ENCODE data around the gene DBET.
"Not testable (repeated sequence)": the region's sequence is repeated elsewhere in the genome, so short reads cannot be mapped to it uniquely, and the experiment has no call there.

DBET gene

DNA sequence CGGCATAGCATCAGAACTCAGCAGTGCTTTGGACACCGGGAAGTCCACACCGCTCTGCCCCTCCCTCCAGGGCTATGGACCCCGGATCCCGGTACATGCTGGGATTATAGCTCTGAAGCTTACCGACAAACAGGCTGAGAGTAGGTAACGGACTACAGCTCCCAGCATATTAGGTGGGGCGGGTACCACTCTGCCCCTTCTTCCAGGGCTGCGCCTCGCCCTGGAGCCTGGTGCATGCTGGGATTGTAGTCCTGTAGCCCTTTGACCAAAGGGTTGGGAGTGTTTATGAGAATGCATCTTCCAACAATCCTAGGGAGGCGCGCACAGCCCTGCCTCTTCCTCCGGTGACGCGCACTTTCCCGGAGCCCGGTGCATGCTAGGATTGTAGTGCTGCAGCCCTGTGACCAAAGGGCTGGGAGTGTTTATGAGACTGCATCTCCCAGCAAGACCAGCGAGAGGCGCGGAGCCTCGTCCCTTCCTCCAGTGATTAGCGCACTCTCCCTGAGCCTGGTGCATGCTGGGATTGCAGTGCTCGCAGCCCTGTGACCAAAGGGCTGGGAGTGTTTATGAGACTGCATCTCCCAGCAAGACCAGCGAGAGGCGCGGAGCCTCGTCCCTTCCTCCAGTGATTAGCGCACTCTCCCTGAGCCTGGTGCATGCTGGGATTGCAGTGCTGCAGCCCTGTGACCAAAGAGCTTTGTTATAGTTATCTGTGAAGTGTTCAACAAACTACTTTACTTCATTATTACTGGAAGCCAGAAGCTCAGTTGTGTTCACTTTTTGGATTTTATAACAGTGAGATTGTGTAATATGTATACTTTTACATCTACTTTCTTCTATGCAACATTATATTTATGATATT is 14.7 kb upstream of the DBET start:
- not testable (repeated sequence) for DNase-seq (ENCODE audit: low read depth)

GRCh38 chr4:190058997-190059396 is 5.3 kb upstream of the DBET start:
- DNase-seq (ENCODE audit: low read depth): not testable (repeated sequence)

GRCh38 chr4:190064805-190065204 is 503 bp downstream of the DBET start:
- DNase-seq (ENCODE audit: low read depth): not testable (repeated sequence)

DNA sequence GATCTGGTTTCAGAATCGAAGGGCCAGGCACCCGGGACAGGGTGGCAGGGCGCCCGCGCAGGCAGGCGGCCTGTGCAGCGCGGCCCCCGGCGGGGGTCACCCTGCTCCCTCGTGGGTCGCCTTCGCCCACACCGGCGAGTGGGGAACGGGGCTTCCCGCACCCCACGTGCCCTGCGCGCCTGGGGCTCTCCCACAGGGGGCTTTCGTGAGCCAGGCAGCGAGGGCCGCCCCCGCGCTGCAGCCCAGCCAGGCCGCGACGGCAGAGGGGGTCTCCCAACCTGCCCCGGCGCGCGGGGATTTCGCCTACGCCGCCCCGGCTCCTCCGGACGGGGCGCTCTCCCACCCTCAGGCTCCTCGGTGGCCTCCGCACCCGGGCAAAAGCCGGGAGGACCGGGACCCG is 4.0 kb downstream of the DBET start:
- DNase-seq (ENCODE audit: low read depth): not testable (repeated sequence)

DNA sequence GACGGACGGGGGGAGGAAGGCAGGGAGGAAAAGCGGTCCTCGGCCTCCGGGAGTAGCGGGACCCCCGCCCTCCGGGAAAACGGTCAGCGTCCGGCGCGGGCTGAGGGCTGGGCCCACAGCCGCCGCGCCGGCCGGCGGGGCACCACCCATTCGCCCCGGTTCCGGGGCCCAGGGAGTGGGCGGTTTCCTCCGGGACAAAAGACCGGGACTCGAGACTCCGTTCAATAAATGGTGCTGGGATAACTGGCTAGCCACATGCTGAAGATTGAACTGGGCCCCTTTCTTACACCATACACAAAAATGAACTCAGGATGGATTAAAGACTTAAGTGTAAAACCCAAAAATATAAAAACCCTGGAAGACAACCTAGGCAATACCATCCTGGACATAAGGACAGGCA is 28.8 kb downstream of the DBET start:
- DNase-seq (ENCODE audit: low read depth): not testable (repeated sequence)

GRCh38 chr4:190094031-190094430 is 29.7 kb downstream of the DBET start:
- DNase-seq (ENCODE audit: low read depth): not testable (repeated sequence)

GRCh38 chr4:190095335-190095734 is 31.0 kb downstream of the DBET start:
- DNase-seq (ENCODE audit: low read depth): not testable (repeated sequence)

DNA sequence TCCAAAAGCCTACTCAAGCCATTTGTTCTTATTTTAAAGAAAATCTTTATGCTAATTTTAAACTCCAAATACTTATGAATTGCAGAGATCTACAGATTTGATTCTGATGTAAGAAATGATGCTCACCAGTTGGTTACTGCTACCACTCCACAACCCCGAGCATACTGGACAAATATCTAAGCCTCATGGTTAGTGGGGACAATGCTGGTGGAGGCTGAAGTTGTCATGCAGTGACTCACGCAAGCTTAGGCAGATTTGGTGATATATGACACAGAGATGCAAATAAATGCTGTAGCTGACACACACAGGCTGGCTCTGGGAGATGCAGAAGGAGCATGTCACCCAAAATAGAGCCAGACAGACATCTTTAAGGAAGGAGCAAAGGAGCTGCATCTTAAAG is 35.3 kb downstream of the DBET start:
- not testable (repeated sequence) for DNase-seq (ENCODE audit: low read depth)

GRCh38 chr4:190101525-190101924 is 37.2 kb downstream of the DBET start:
- DNase-seq (ENCODE audit: low read depth): not testable (repeated sequence)

DNA sequence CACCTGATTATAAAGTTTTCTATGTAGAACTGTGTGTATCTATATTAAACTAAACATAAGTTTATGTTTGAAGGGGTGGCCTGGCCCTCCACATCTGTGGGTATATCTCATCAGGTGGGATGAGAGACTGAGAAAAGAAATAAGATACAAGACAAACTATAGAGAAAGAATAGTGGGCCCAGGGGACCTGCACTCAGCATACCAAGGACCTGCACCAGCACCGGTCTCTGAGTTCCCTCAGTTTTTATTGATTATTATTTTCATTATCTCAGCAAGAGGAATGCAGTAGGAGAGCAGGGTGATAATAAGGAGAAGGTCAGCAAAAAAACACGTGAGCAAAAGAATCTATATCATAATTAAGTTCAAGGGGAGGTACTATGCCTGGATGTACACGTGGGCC is 41.9 kb downstream of the DBET start:
- not testable (repeated sequence) for DNase-seq (ENCODE audit: low read depth)

DNA sequence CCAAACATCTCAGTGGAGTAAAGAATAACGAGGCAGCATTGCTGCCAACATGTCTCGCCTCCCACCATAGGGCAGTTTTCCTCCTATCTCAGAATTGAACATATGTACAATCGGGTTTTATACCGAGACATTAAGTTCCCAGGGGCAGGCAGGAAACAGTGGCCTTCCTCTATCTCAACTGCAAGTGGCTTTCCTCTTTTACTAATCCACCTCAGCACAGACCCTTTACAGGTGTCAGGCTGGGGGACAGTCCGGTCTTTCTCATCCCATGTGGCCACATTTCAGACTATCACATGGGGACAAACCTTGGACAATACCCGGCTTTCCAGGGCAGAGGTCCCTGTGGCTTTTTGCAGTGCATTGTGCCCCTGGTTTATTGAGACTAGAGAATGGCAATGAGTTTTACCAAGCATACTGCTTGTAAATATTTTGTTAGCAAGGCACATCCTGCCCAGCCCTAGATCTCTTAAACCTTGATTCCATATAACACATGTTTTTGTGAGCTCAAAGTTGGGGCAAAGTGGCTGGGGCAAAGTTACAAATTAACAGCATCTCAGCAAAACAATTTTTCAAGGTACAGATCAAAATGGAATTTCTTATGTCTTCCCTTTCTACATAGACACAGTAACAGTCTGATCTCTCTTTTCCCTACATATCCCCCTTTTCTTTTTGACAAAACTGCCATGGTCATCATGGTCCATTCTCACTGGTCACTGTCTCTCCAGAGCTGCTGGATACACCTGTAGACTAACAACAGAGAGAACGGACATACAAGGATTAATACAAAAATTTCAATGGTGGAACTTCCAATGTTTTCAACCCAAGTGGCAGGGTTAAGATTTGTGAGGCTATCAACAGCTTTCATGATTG is 42.5 kb downstream of the DBET start:
- not testable (repeated sequence) for DNase-seq (ENCODE audit: low read depth)

DNA sequence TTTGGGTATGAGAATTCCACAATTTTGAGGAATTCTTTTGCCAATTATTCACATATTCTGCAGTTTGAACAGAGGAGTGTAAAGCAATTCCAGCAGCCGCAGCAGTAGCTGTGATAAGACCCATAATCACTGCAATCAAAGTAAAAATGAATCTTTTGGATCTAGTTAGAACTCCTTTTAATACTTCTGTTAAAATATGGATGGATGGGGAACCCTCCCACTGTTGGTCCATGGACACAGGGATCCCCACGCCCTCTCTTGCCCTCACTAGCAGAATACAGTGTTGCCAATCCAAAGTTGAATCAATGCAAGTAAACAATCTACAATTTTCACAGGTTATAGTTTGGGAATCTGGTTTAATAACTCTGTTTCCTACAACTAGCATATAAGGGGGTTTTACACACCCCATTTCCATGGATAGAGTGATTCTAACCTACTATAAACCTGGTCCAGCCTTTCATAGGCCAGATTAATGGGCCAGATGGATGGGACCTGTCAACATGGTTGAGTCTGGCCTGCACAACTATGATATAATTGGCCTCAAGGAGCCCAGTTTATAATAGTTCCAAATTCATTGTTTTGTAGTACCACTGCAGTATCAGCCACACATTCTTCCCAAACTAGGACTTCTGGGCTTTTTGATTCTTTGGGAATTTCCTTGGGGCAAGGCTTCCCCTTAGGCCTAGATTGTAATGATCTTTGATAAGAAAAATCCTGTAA is 43.6 kb downstream of the DBET start:
- DNase-seq (ENCODE audit: low read depth): not testable (repeated sequence)

GRCh38 chr4:190108756-190109155 is 44.5 kb downstream of the DBET start:
- DNase-seq (ENCODE audit: low read depth): not testable (repeated sequence)

- DNase-seq (ENCODE audit: low read depth): not testable (repeated sequence)
These were observed 45.2 kb downstream of the DBET start for GRCh38 chr4:190109390-190110011.

GRCh38 chr4:190110033-190110432 is 45.7 kb downstream of the DBET start:
- DNase-seq (ENCODE audit: low read depth): not testable (repeated sequence)

DNA sequence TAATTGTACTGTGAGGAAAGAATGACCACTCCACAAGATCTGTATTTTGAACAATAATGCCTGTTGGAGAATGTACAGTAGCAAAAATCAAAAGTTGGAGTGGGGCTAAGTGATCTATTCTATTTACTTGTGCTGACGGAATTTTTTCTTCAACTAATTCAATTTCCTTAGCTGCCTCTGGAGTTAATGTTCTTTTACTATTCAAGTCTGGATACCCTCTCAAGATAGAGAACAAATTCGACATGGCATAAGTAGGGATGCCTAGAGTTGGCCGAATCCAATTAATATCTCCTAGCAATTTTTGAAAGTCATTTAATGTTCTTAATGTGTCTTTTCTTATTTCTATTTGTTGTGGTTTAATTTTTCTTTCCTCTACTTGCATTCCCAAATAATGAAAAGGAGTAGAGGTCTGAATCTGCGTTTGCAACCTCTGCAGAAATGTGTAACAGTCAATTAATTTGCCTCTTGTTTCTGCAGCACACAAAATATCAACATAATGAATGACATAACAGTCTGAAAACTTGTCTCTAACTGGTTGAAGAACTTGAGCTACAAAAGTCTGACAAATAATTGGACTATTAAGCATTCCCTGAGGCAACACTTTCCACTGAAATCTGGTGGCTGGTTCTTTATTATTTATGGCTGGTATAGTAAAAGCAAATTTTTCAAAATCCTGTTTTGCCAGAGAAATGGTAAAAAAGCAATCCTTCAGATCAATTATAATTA is 46.4 kb downstream of the DBET start:
- not testable (repeated sequence) for DNase-seq (ENCODE audit: low read depth)

GRCh38 chr4:190112879-190113278 is 48.6 kb downstream of the DBET start:
- not testable (repeated sequence) for DNase-seq (ENCODE audit: low read depth)

GRCh38 chr4:190114991-190115390 is 50.7 kb downstream of the DBET start:
- DNase-seq (ENCODE audit: low read depth): not testable (repeated sequence)

Measured in stimulated activated CD8-positive, alpha-beta memory T cell treated with anti-CD3 and anti-CD28 coated beads, Interleukin-15, amount 100 ng/mL, for 24 hours (primary cell).